Activated B cell treated with CpG ODN at 0.5 μM for 24 hours (primary cell): Measurements from ENCODE around the gene SYTL1. TPM values are rescaled to one million over a fixed set of nuclear protein-coding genes. Genes with fewer than 3 reads are reported as not detected.

Source experiments
- ATAC-seq: fragments of 200-7000 bp; cut with Tn5 transposase; one replicate; pipeline ENCODE4 v1.10.0; 2021; ENCODE audit warnings: low read depth, mild to moderate bottlenecking, moderate library complexity
- CTCF ChIA-PET: fragments of 350-600 bp; sonication (Branson Sonifier 250); formaldehyde crosslinking; loops from one replicate; lab custom pipeline; 2021; ENCODE audit warnings: antibody characterized with exemption; lab: Charles Lee
- POLR2A ChIA-PET: fragments of 350-600 bp; sonication (Branson Sonifier 250); formaldehyde crosslinking; loops from one replicate; lab custom pipeline; 2021; ENCODE audit warnings: antibody characterized with exemption; lab: Charles Lee
- DNase-seq: peaks from one replicate; pipeline ENCODE4 v3.0.0; 2022
- H3K27ac Mint-ChIP-seq: one replicate; pipeline ENCODE4 v1.8.0; 2020; ENCODE audit warnings: mixed read lengths
- H3K27me3 Mint-ChIP-seq: one replicate; pipeline ENCODE4 v1.8.0; 2021; ENCODE audit warnings: mixed read lengths
- H3K36me3 Mint-ChIP-seq: one replicate; pipeline ENCODE4 v1.8.0; 2021; ENCODE audit warnings: low read depth, mixed read lengths
- H3K4me1 Mint-ChIP-seq: one replicate; pipeline ENCODE4 v1.8.0; 2021; ENCODE audit warnings: mixed read lengths
- H3K4me3 Mint-ChIP-seq: one replicate; pipeline ENCODE4 v1.8.0; 2020; ENCODE audit warnings: mild to moderate bottlenecking, mixed read lengths
- H3K9me3 Mint-ChIP-seq: one replicate; pipeline ENCODE4 v1.8.0; 2020; ENCODE audit warnings: mixed read lengths
- intact Hi-C: fragments of 100-400 bp; cut with micrococcal nuclease; formaldehyde crosslinking; loops from one replicate; pipeline ENCODE4 v1.15.1; 2024
- total RNA-seq: library from RNA; stranded (reverse); gene quantifications from 2 replicates; pipeline ENCODE4 v1.2.3, GENCODE V29; 2022
- TF ChIP-seq, protein P1 (sequence below): fragments of 200-600 bp; IDR thresholded peaks from one replicate; pipeline ENCODE4 v1.8.0; 2022; ENCODE audit warnings: antibody characterized with exemption, mild to moderate bottlenecking

SYTL1 gene
- total RNA-seq, 1 donor from 2014 or later, result 76.0 TPM

GRCh38 chr1:27380224-27380623 lies 38.4 kb downstream of the SYTL1 start:
- no peak for DNase-seq
- H3K36me3 Mint-ChIP-seq, result no peaks in the 10 kb centered on the region
- H3K4me3 Mint-ChIP-seq, result no peak overlapping the region
- TF ChIP-seq, protein P1, sequence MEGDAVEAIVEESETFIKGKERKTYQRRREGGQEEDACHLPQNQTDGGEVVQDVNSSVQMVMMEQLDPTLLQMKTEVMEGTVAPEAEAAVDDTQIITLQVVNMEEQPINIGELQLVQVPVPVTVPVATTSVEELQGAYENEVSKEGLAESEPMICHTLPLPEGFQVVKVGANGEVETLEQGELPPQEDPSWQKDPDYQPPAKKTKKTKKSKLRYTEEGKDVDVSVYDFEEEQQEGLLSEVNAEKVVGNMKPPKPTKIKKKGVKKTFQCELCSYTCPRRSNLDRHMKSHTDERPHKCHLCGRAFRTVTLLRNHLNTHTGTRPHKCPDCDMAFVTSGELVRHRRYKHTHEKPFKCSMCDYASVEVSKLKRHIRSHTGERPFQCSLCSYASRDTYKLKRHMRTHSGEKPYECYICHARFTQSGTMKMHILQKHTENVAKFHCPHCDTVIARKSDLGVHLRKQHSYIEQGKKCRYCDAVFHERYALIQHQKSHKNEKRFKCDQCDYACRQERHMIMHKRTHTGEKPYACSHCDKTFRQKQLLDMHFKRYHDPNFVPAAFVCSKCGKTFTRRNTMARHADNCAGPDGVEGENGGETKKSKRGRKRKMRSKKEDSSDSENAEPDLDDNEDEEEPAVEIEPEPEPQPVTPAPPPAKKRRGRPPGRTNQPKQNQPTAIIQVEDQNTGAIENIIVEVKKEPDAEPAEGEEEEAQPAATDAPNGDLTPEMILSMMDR, result no peak
- no peak for ATAC-seq
- no peak overlapping the region for H3K27ac Mint-ChIP-seq
- intact Hi-C loops, result no loop called here
- H3K27me3 Mint-ChIP-seq, result peaks cover 2% of the 10 kb centered on the region
- ChIA-PET POLR2A (no interaction called here), CTCF (interaction anchor here (4.5 kb wide), 1 partner anchor 23 kb away, joined by 18 read pairs; no protein-coding TSS in a partner anchor)
- H3K9me3 Mint-ChIP-seq, result no peaks in the 10 kb centered on the region
- H3K4me1 Mint-ChIP-seq, result peaks cover 6% of the 10 kb centered on the region

DNA sequence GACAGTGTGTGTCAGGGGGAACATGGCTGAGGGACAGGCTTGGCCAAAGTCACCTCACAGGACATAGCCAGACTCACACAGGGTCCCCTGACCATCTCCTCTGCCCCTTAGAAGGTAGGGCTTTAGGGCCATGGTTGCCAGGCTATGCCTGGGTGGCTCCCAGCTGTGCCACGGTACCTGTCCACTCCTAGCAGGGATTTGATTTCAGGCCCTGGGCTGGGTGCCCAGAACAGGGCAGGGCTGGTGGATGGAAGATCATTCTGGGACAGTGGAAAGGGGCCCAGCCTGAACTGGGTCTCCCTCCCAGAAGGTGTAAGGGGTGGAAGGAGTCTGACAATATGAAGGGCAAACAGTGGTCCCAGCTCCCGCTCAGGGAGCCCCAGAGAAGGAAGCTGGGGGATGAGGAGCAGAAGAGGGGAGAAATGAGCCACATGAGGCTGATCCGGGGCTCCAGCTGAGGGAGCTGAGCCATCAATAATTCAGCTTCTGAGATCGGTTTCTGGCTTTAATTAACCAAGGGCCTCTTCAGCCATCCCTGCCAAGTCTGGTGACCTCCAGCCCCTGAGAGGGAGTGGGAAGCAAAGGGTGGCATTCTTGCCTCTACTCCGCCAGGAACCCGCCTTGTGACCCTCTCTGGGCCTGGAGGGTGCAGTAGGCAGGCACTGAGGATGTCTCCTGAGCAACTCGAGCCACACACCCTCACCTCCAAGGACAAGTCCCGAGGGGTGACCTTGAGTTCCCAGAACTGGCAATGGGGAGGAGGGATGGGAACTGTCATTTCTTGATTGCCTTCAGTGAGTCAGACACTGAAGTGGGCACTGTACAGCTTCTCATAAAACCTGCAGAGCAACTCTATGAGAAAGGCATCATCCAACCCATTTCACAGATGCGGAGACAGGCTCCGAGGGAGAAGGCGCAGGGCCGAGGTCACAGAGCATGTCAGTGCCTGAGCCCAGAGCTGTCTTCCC lies 39.2 kb downstream of the SYTL1 start:
- intact Hi-C loops, result no loop called here
- TF ChIP-seq, protein P1, result no peak
- CTCF ChIA-PET, result interaction anchor here (1.2 to 11.1 kb wide), 4 partner anchors 14 to 81 kb away, joined by 4 to 171 read pairs (median 11); no protein-coding TSS in a partner anchor
- Mint-ChIP-seq H3K4me3 (no peak overlapping the region), H3K27me3 (peaks cover 2% of the 10 kb centered on the region), H3K4me1 (peaks cover 6% of the 10 kb centered on the region), H3K9me3 (no peaks in the 10 kb centered on the region), H3K27ac (no peak overlapping the region), H3K36me3 (no peaks in the 10 kb centered on the region)
- POLR2A ChIA-PET, result interaction anchor here (0.5 to 0.6 kb wide), 4 partner anchors 11 to 88 kb away, joined by 3 to 6 read pairs (median 4); no protein-coding TSS in a partner anchor
- ATAC-seq (no peak), DNase-seq (no peak)

DNA sequence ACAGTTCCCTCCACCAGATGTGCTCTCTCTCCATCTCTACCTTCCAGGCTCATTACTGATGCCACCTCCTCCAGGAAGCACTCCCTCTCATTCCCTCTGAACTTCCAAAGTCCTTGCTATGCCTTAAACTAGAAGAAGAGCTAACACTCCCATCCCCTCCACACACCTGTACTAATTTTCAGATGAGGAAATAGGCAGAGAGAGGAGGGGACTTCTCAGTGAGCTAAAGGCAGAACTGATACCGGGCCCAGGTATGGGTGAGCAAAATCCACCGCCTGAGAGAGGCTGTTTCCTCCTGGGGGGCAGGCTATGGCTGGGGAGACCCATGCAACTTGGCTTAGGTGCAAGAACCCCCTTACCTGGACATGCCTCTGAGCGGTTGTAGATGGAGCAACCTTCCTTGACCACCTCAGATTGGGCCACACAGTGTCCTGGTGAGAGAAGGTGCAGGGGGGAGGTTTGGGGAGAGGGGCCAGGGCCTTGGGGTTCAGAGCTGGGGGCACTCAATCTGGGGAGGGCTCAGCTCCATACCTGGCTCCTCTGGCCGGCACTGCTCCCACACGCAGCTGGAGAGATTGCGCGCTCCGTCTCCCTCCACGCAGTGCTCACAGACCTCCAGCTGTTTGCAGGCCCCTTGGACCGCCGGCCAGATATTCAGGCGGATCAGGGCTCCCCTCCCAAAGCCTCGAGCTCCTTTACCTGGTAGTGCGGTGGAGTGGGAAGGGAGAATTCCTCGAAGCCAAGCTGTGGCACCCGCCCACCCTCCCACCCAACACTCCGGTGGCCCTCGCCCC lies 40.3 kb downstream of the SYTL1 start:
- Mint-ChIP-seq H3K4me3 (no peak overlapping the region), H3K27ac (no peak overlapping the region), H3K9me3 (no peaks in the 10 kb centered on the region), H3K27me3 (peaks cover 2% of the 10 kb centered on the region), H3K4me1 (peaks cover 6% of the 10 kb centered on the region), H3K36me3 (no peaks in the 10 kb centered on the region)
- ChIA-PET POLR2A (interaction anchor here (0.5 to 1.3 kb wide), 6 partner anchors 12 to 89 kb away, joined by 3 to 6 read pairs (median 4); no protein-coding TSS in a partner anchor), CTCF (interaction anchor here (0.7 to 11.1 kb wide), 4 partner anchors 13 to 82 kb away, joined by 4 to 171 read pairs (median 11); no protein-coding TSS in a partner anchor)
- DNase-seq, result no peak
- peak; percentile 66 for ATAC-seq
- TF ChIP-seq, protein P1, result no peak
- intact Hi-C loops, result no loop called here

DNA sequence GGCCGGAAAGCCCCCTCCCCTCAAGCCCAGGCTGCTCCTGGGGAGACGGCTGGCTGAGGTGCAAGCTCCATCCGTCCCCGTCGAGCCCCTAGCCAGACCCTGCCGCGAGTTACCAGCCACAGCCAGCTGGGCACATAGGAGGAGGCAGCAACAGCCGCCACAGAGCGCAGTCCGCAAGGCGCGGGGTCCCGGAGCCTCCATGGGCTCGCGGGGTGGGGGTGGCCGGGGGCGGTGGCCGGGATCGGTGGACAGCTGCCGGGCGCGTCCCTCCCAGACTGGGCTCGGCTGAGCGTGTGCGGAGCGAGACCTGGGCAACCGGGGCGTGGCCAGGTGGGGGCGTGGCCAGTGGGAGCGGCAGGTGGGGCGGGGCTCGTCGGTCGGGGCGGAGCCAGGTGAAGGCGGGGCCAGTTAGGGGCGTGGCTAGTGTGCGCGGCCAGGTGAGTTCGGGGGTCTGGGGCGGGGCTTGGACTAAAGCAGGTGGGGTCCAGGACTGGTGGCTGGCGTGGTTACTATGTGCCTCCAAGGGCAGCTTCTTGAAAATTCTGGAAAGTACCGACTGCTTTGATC lies 41.3 kb downstream of the SYTL1 start, which contains the start of gene CD164L2:
Gene CD164L2 (minus strand): TSS at position 295 of the 567 bp plus-strand sequence. CDS start 94 bp downstream, at position 201.
- no peak within 1 kb of the TSS for H3K27ac Mint-ChIP-seq
- intact Hi-C loops, result no loop called here
- DNase-seq (no peak), ATAC-seq (peak; percentile 60)
- TF ChIP-seq, protein P1, result no peak
- no peaks in the 10 kb centered on the region for H3K9me3 Mint-ChIP-seq
- ChIA-PET POLR2A (interaction anchor here (0.9 to 1.3 kb wide), 2 partner anchors 13 to 18 kb away, joined by 3 to 5 read pairs; no protein-coding TSS in a partner anchor), CTCF (interaction anchor here (0.7 to 11.1 kb wide), 4 partner anchors 12 to 83 kb away, joined by 4 to 171 read pairs (median 11); no protein-coding TSS in a partner anchor)
- H3K27me3 Mint-ChIP-seq, result peaks cover 2% of the 10 kb centered on the region
- H3K4me1 Mint-ChIP-seq, result peaks cover 6% of the 10 kb centered on the region
- no peak within 1 kb of the TSS for H3K4me3 Mint-ChIP-seq
- H3K36me3 Mint-ChIP-seq, result no peaks in the 10 kb centered on the region
